Glutamatergic neuron (in vitro differentiated cells): Measurements from ENCODE around the gene ZNF222. TPM values are rescaled to one million over a fixed set of nuclear protein-coding genes. Genes with fewer than 3 reads are reported as not detected.

ENCODE experiments used
- DNase-seq: peaks from one replicate; pipeline ENCODE4 v3.0.0; 2022
- H3K27ac Mint-ChIP-seq: one replicate; pipeline ENCODE4 v1.8.0; 2020; ENCODE audit warnings: mild to moderate bottlenecking, mixed read lengths, inconsistent platforms; ENCODE audit not compliant: unreplicated experiment
- H3K27me3 Mint-ChIP-seq: one replicate; pipeline ENCODE4 v1.8.0; 2020; ENCODE audit warnings: mild to moderate bottlenecking, moderate library complexity, mixed read lengths, inconsistent platforms; ENCODE audit not compliant: unreplicated experiment
- H3K36me3 Mint-ChIP-seq: one replicate; pipeline ENCODE4 v1.8.0; 2020; ENCODE audit warnings: mild to moderate bottlenecking, mixed read lengths, inconsistent platforms; ENCODE audit not compliant: unreplicated experiment
- H3K4me1 Mint-ChIP-seq: one replicate; pipeline ENCODE4 v1.8.0; 2020; ENCODE audit warnings: mild to moderate bottlenecking, low read depth, mixed read lengths, inconsistent platforms; ENCODE audit not compliant: unreplicated experiment
- H3K4me3 Mint-ChIP-seq: one replicate; pipeline ENCODE4 v1.8.0; 2020; ENCODE audit warnings: mild to moderate bottlenecking, mixed read lengths, inconsistent platforms; ENCODE audit not compliant: unreplicated experiment
- H3K9me3 Mint-ChIP-seq: one replicate; pipeline ENCODE4 v1.8.0; 2020; ENCODE audit warnings: mild to moderate bottlenecking, moderate library complexity, mixed read lengths, inconsistent platforms; ENCODE audit not compliant: unreplicated experiment
- total RNA-seq: library from RNA; stranded (reverse); fragmentation: NEBNext Ultra II Directional; extraction: Animal tissue kit (Norgen Biotek cat#: 25700); gene quantifications from one replicate; pipeline ENCODE4 v1.2.1, GENCODE V29; 2021; ENCODE audit not compliant: unreplicated experiment
- TF ChIP-seq, protein P1 (sequence below): fragments of 200-600 bp; sonication (generic); IDR thresholded peaks from one replicate; pipeline ENCODE4 v1.5.0; 2021; ENCODE audit not compliant: partially characterized antibody, unreplicated experiment

Gene ZNF222
- total RNA-seq, 1 donor from 2014 or later: 12.2 TPM

DNA sequence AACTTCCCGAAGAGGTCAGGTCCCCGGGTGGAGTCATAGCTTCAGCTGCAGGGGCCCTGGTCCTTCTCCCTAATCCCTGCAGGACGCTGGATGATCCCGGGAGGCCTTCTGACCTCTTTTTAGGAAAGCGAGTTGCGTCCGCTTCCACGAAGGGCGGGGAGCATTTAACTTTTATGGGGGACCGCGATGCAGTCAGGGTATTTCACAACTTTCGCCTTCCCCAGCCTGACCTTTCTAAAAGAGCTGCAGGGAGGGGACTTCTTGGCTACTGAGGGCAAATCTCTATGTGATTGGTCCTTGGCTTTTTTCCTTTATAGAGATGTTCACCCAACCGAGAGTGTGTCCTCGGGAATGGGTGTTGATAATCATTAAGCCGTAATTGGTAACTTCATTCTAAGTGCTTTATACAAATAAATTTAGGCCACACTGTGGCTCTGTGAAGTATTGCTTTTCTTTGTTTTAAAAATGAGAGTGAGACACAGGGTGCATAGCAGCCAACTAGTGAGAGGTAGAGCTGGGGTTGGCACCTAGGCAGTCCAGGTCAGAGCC, 21.6 kb upstream of the ZNF222 start:
- H3K27me3 Mint-ChIP-seq: peaks cover 3% of the 10 kb centered on the region
- peaks cover 4% of the 10 kb centered on the region for H3K9me3 Mint-ChIP-seq
- DNase-seq: no peak
- peaks cover 14% of the 10 kb centered on the region for H3K36me3 Mint-ChIP-seq
- H3K4me1 Mint-ChIP-seq: peaks cover 3% of the 10 kb centered on the region
- H3K27ac Mint-ChIP-seq: no peak overlapping the region
- TF ChIP-seq, protein P1, sequence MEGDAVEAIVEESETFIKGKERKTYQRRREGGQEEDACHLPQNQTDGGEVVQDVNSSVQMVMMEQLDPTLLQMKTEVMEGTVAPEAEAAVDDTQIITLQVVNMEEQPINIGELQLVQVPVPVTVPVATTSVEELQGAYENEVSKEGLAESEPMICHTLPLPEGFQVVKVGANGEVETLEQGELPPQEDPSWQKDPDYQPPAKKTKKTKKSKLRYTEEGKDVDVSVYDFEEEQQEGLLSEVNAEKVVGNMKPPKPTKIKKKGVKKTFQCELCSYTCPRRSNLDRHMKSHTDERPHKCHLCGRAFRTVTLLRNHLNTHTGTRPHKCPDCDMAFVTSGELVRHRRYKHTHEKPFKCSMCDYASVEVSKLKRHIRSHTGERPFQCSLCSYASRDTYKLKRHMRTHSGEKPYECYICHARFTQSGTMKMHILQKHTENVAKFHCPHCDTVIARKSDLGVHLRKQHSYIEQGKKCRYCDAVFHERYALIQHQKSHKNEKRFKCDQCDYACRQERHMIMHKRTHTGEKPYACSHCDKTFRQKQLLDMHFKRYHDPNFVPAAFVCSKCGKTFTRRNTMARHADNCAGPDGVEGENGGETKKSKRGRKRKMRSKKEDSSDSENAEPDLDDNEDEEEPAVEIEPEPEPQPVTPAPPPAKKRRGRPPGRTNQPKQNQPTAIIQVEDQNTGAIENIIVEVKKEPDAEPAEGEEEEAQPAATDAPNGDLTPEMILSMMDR: no peak
- H3K4me3 Mint-ChIP-seq: peak overlapping the region; percentile 99

DNA sequence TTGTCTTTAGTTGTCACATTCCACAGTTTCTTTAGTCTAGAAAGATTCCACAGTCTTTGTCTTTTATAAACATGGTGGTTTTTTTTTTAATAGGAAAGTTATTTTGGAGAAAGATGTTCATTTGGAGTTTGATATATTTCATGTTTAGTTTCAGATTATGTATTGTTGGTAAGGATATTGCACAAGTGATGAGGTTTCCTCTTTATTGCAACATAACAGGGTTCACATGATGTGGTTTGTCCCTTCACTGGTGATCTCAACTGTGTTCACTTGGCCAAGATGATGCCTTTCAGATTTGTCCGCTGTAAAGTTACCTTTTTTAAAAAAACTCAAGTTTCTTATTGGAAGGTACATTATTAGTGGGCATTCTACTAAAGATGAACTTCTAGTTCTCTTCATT, 19.2 kb upstream of the ZNF222 start:
- no peak for DNase-seq
- Mint-ChIP-seq H3K4me1 (peaks cover 3% of the 10 kb centered on the region), H3K36me3 (peaks cover 37% of the 10 kb centered on the region), H3K27me3 (peaks cover 5% of the 10 kb centered on the region), H3K4me3 (no peak overlapping the region), H3K27ac (no peak overlapping the region), H3K9me3 (peaks cover 5% of the 10 kb centered on the region)
- TF ChIP-seq, protein P1: no peak

DNA sequence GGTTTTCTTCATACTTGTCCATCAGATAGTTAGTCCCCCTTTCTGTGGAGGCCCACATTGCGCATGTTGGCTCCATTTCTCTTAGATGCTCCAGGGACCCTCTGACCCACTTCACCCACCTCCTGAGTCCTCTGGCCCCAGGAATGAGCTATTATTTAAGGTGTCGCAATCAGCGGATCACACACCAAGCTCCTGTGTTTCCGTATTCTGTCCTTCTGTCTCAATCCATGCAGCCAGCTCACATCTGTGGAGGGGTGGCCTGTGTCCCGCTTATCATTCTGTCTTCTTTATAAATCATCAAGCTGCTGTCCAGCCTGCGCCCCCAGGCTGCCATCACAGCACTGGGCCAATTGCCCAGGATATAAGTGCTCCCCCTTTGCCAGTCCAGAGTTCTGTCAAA, 17.7 kb upstream of the ZNF222 start:
- no peak overlapping the region for H3K4me3 Mint-ChIP-seq
- H3K4me1 Mint-ChIP-seq: peaks cover 3% of the 10 kb centered on the region
- peaks cover 4% of the 10 kb centered on the region for H3K9me3 Mint-ChIP-seq

DNA sequence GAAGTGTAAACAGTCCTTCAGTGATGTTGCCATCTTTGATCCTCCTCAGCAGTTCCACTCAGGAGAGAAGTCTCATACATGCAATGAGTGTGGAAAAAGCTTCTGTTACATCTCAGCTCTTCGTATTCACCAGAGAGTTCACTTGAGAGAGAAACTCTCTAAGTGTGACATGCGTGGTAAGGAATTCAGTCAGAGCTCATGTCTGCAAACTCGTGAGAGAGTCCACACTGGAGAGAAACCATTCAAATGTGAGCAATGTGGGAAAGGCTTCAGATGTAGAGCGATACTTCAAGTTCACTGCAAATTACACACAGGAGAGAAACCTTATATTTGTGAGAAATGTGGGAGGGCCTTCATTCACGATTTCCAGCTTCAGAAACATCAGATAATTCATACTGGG, 14.7 kb upstream of the ZNF222 start:
- no peak overlapping the region for H3K27ac Mint-ChIP-seq
- H3K27me3 Mint-ChIP-seq: peaks cover 5% of the 10 kb centered on the region
- H3K4me3 Mint-ChIP-seq: peak overlapping the region; percentile 10
- peaks cover 8% of the 10 kb centered on the region for H3K9me3 Mint-ChIP-seq
- H3K4me1 Mint-ChIP-seq: no peaks in the 10 kb centered on the region
- TF ChIP-seq, protein P1: no peak
- H3K36me3 Mint-ChIP-seq: peaks cover 57% of the 10 kb centered on the region
- no peak for DNase-seq

More for the DNA sequence above, 17.7 kb upstream of the ZNF222 start:
- TF ChIP-seq, protein P1: no peak
- peaks cover 5% of the 10 kb centered on the region for H3K27me3 Mint-ChIP-seq
- DNase-seq: no peak
- peaks cover 46% of the 10 kb centered on the region for H3K36me3 Mint-ChIP-seq
- H3K27ac Mint-ChIP-seq: no peak overlapping the region

DNA sequence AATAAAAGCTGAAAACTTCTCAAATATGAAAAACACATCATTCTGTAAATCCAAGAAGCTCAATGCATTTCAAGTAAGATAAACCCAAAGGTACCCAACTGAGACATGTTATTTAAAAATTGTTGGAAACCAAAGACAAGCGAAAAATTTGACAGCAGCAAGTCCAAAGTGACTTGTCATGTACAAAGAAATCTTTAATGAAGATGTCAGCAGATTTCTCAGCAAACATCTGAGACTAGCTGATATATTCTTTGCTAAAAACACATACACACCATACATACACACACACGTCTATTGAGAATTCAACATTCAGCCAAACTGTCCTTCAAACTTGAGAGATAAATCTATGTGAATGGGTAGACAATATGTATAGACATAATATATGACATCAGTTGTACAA, 5.7 kb upstream of the ZNF222 start:
- DNase-seq: no peak
- no peak overlapping the region for H3K4me3 Mint-ChIP-seq
- H3K36me3 Mint-ChIP-seq: no peaks in the 10 kb centered on the region
- no peak overlapping the region for H3K27ac Mint-ChIP-seq
- TF ChIP-seq, protein P1: no peak
- H3K9me3 Mint-ChIP-seq: peaks cover 1% of the 10 kb centered on the region
- no peaks in the 10 kb centered on the region for H3K4me1 Mint-ChIP-seq
- H3K27me3 Mint-ChIP-seq: no peaks in the 10 kb centered on the region
